ENCODE data around the gene KIAA0753.

The KIAA0753 gene

DNA sequence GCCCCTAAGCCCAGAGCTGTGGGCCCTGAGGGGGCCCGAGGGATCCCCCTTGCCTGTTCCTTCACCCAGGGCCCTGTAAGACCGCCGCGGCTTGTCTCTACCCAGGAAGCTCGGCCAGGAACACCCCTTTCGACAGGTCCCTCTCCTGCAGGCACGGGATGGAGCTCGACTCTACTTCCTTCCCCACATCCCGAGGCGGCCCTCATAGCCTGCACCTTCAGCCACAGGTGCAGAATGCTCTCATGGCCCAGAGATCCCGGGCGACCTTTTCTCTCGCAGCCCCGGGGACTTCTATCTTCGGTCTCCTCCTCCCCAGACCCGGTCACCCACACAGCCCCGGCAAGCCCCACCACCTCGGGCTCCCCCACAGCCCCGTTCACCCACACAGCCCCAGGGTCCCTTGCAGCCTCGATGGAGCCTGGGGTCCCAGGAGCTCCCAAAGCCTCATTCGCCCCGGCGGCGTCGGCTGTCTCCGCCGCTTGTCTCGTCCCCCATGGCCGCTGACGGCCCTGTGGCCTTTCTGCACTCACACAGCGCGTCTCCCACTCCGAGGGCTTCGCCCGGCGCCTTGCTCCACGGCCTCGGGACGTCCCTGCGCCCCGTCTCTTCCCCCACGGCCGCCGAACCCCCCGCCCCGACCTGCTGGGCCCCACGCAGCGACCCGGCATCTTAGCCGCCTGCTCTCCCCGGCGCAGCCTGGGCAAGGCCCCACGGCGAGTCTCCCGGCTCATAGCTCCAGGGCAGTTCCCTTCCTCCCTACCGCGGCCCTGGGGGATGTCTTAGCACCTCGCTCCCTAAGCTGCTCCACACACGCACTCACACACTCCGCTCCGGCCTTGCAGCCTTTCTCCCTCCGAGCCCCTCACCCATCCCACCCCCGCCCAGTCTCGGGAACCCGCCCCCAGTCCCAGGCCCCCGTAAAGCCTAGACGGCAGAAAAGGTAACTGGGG, 650 bp downstream of the KIAA0753 start:
- DNase-seq, result no peak

DNA sequence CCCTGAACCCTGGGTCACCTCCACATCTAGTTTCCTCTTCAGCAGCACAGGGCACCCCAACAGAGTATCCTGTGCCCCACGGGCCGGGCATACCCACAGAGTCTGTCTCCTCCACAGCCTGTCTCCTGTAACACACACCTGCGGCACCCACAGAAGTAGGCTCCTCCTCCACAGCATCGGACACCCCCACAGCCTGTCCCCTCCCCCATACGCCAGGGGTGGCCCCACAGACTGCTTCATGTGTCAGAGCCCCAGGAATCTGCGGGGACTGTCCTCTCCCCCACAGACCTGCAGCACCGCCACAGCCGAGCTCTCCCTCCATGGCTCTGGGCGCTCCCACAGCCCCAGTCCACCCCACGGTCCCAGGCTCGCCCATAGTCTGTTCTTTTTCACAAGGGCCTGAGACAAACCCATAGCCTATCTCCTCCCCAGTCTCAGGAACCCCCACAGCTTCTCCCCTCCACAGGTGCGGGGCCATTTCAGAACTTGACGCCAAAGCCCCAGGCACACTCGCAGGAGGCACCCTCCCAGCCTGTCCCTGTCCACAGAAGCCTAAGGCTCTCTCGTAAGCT, 1.4 kb downstream of the KIAA0753 start:
- no peak for DNase-seq

DNA sequence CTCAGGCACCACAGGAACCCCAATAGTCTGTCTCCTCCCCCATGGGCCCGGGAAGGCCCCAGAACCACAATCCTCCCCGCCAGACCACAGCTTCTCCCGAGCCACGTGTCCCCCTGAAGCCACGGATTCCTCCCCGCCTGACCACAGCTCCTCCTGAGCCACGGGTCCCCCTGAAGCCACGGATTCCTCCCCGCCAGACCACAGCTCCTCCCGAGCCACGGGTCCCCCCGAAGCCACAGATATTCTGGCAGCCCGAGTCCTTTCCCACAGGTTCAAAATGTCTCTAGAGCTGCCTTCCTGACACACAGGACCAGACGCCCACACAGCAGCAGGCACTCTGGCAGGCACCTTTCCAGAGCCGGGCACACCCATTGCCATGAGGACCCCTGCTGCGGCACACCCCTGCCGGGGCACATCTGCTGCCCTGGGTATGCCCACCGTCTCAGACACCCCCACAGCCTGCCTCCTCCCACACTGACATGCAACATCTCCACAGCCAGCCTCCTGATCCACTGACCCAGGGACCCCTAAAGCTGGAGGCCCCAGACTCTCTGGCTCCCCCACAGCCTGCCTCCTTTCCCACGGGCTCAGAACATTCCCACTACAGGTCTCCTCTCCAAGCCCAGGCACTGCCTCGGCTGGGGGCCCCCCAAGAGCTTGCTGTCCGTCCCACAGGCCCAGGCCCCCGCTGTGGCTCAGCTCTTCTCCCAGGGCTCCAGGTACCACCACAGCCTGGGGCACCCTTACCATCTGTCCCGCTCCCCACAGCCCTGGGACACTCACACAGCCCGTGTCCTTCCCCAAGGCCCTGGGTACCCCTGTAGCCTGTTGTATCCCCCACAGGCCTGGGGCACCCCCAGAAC, 2.2 kb downstream of the KIAA0753 start:
- no peak for DNase-seq

DNA sequence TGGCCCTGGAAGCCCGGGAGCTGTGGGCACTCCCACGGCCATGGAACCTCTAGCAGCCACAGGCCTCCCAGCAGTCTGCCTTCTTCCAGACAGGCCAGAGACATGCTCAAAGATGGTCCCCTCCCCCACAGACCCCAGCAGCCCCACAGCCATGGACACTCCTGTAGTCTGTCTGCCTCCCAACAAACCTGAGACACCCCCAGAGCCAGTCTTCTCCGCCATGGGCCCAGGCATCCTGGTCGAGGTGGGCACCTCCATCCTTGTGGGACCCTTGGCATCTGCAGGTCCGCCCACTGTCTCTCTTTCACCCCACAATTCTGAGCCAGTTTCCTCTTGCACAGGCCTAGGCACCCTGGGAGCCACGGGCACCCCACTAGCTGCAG, 3.1 kb downstream of the KIAA0753 start:
- no peak for DNase-seq

DNA sequence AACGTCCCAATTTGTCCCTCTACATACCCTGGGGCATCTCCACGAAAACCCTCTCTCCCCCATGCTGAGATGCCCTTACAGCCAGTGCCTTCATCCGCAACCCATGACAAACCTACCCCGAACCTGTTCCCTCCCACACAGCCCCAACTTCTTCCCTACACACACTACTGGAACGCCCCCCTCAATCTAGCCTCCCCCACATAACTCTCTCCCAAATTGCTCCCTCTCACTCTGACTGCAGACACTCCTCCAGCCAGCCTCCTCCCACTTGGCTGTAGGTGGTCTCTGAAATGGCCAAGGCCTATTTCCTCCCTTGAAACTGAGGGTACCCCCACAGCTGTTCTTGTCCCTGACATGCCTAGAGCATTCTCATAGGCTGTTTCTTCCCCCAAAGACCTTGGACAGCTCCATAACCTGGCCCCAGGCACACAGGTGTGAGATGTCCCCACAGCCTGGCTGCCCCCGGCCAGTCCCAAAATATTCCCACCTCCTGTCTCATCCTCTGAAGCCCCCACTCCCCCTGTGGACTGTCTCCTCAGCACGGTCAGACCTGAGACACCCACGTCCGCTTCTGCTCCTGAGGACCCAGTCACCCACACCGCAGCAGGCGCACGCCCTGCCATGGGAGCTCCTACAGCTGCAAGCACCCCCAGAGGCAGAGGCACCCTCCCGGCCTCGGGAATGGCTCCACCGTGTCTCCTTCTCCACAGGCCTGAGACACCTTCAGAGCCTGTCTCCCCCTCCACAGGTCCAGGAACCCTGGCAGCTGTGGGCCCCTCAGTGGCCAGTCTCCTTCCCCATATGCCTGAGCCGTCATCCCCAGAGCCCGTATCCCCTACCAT, 3.7 kb downstream of the KIAA0753 start:
- no peak for DNase-seq

DNA sequence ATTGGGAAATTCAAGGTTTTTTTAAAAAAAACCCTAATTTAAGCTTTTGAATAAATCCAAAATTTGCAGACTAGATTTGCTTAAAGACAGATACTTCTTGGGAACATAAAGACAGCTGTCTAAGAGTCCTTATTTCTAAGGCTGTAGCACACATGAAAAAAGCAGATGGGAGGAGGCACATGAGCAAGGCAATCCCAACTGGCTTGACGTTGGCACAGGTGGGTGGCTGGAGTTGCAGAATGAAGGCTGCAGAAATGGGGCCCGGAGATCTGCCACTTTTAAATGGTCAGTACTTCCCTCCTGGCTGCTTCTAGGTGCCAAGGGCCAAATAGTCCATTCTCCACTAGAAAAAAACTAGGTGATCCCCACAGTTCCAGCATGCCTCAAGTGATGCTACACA, 4.4 kb downstream of the KIAA0753 start:
- DNase-seq, result no peak

DNA sequence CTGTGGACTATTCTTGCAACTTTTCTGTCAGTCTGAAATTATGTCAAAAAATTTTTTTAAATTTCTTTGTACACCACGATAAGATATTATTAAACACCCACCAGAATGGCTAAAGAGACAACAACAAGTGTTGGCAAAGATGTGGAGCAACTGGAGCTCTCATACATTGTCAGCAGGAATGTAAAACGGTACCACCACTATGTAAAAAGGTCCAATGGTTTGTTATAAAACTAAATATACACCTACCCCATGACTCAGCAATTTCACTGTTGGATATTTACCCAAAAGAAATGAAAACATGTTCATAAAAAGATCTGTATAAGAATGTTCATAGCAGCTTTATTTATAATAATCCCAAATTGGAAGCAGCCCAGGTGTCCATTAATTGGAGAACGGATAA, 7.2 kb downstream of the KIAA0753 start:
- no peak for DNase-seq

DNA sequence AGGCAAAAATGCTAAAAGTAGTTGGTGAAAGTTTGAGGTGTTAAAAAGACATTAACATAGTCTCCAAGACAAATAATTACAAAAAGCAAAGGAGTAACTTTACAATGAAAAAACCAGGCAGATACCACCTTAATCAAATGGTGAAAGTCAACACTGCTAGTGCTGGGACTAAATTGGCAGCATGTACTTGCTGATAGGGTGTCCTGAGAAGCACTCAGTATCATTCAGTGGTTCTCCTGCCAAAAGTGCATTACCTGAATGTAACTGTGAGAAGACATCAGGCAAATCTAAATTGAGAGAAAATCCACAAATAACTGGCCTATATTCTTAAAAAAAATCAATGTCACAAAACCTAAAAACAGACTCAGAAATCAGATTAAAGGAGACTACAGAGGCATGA, 8.0 kb downstream of the KIAA0753 start:
- no peak for DNase-seq

DNA sequence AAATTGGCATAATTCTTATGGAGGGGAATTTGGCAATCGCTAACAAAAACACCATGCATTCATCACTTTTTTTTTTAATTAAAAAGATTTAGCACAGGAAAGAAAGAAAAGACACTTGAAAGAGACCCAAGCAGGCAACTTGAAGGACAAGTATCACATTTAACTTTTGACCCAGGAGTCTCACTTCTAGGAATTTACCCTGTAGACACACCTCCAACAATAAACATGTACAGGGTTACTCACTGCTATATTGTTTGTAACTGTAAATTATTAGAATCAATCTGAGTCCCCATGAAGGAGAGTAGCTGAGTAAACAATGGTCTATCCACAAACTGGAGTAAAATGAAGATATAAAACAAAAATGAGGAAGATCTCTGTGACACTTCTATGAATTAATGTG, 10.1 kb downstream of the KIAA0753 start:
- no peak for DNase-seq

DNA sequence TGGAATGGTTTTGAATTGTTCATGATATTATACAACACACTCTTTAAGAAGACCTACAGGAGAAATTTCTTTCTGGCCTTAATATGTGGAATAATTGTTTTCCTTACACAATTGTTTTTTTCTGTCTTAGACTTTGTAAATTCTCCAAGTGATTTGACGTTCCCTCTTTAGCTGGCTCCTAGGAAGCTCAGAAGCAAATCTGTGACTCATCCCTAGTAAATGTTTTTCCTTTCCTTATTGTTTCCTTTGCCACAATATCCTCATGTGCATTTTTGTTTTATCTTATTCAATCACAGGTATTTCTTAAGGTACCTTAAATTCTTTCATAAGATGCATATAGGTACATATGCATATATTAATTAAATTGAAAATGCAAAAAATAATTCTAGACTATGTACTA, 13.5 kb downstream of the KIAA0753 start:
- no peak for DNase-seq

DNA sequence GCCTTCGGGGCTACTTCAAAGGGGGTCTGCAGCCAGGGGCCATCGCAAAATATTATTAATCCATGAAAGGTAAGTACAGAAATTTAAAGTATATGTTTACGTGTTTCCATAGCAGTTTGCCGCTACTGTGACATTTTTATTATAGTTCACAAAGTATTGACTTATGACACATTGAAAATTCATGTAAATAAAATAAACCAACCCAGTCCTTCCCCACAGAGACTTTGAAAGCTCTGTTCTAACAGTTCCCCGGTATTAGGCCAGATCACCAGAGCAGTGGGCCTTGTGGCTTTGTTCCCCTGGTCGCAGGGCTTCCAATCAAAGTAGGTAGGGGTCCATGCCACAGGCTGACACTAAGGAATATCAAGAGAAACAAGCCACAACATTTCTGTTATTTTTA, 13.9 kb downstream of the KIAA0753 start:
- DNase-seq, result no peak

DNA sequence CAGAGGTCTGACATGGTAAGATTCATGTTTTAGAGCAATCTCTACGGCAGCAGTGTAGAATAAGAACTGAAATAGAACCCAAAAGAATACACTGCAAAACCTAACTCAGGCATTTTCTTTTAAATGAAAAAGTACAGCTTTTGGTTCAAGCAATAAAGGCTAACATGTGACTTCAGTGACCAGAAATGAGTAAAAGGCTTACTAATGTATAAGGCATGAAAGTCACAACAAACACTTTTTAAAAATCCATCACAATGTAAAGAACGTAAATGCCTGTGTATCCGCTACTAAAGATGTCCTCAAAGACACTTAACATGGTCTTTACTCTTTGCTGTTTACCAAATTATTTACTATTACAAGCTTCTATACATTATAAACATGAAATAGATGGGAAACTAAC, 16.6 kb downstream of the KIAA0753 start:
- DNase-seq, result no peak

DNA sequence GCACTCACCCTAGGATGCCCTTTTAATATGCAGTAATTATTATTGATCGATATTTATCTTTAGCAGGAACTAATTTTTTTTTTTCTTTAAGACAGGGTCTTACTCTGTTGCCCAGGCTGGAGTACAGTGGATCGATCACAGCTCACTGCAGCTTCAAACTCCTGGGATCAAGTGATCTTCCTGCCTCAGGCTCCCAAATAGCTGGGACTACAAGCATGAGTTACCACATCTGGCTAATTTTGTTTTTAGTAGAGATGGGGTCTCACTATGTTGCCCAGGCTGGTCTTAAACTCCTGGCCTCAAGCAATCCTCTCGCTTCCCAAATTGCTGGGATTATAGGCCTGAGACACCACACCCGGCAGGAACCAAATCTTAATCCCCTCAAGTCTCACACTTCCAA, 29.3 kb downstream of the KIAA0753 start:
- DNase-seq, result no peak

DNA sequence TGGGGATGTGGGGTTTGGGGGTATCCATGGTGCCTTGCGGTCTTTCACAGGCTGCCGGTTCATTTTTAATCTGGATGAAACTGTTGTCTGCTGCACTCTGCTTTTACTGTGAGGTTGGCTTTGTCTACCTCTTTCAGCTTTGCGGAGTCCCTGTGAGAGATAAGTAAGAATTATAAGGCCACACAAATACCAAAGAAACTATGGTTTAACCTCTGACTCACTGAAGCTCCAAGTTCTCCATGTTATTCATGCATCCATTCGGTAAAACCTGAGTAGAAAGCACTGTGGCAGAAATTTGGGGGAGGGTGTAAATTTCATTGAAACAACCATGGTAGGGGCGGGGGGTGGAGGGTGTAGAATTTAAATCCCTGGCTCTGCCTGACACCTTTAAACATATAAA, 30.5 kb downstream of the KIAA0753 start:
- DNase-seq, result no peak

DNA sequence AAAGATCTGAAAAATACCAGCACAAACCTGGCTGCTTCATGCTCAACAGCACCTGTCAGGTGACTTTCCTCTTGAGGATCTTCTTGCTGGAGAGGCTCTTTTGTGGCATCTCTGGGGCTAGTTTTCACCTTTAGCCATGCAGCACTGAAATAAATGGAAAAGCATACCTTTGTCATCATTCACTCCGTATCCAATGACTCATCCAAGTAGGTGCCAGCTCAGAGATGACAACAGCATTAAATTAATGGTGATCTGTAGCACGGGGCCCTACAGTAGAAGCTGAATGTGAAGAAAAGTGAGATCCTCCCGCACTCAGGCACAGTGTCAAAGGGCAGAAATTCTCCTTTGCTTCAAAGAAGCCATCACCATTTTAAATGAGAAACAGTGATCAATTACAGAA, 32.2 kb downstream of the KIAA0753 start:
- DNase-seq, result no peak

DNA sequence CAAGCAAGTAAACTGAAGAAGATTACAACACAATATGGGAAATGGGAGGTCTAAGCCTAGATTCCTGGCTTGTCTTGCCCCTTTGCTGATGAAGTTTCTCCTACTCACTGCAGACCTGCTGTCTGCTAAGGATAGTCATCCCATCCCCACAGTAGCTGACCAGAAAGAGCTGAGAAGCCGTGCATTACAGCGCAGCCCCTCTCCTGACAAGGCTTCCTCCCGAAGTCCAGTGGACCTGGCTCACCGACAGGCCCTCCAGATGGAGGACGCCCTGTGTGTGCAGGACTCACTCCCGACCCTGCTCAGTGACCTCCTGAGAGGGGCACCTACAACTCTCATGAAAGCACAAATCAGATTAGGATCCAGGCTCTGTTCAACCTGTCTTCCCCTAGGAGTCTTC, 35.4 kb downstream of the KIAA0753 start:
- no peak for DNase-seq

DNA sequence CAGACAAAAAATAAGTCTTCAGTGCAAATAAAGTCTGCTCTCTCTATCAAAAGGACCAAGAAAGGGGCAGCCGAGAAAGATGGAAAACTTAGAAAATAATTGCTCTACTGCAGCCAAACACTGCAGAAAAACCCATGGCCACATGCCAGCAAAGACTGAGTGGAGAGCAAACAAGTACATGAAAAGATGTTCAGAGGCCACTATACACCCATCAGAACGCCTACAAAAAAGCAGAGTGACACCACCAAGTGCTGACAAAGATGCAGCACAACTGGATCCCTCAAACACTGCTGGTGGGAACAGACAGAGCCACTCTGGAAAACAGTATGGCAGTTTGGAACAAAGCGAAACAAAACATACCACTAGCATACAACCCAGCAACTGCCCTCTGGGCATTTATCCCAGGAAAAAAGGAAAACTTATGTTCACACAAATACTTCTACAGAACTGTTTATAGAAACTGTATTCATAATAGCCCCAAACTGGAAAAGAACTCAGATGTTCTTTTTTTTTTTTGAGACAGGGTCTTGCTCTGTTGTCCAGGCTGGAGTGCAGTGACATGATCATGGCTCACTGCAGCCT, 36.7 kb downstream of the KIAA0753 start:
- no peak for DNase-seq

DNA sequence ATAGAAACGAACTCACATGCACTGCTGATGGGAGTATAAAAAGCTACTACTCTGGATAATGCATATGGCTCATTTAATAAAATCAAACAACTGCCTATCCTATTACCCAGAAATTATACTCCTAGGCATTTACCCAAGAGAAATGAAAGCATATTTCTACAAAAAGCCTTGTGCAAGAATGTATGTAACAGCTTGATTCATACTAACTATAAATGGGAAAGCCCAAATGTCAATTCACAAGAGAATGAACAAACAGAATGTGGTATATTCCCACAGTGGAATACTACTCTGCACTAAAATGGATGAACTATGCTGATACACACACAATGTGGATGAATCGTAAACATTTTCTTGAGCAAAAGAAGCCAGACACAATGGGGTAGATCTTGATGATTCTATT, 38.4 kb downstream of the KIAA0753 start:
- DNase-seq, result no peak

DNA sequence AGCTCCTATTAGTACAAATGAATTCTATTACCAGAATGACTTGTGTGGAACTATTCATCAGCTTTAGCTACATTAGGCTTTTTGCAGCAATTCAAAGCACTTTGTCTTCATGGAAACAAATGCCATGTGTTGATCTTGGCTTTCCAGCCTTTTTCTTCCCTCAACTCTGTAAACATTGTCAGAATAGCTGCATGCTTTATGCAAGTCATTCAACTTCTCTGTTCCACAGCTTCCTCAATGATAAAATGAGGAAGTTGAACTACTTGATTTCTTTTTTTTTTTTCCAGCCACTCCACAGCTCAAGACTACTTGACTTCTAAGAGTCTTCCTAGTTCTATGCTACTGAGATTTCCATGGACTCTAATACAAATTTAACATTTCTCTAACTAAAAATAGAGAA, 41.1 kb downstream of the KIAA0753 start:
- no peak for DNase-seq

DNA sequence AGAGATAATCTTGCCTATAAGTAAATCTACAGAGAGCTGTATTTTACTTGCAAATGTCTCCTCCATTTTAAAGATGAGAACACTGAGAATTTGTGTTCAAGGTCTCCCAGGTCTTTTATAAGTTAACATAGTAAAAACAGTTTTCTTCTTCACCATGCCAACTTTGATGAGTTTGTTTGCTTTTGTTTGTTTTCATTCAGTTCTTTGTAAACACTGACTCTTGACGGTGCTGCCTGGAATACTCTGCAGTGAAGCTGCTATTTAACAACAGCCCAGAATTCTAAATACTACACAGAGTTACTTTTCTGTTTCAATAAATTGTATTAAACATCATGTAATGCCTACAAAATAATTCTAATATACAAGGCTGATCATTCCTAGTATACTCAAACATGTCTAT, 42.8 kb downstream of the KIAA0753 start:
- peak; percentile 60 for DNase-seq

DNA sequence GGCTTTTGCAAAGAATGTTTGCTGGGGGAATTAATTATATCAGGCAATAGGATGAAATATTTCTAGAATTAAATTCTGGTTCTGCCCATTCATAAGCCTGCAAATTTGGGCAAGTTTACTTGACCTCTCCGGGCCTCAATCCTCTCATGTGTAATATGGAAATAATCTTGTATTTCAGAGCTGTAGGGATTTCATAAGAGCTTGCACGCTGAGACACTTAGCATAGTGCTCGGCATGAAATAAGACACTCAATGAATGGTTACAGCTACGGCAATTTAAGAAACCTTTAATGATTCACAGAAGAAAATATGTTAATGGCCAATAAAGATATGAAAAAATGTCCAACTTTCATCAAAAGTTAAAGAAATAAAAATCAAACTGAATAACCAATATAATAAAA, 43.6 kb downstream of the KIAA0753 start:
- peak; percentile 35 for DNase-seq

DNA sequence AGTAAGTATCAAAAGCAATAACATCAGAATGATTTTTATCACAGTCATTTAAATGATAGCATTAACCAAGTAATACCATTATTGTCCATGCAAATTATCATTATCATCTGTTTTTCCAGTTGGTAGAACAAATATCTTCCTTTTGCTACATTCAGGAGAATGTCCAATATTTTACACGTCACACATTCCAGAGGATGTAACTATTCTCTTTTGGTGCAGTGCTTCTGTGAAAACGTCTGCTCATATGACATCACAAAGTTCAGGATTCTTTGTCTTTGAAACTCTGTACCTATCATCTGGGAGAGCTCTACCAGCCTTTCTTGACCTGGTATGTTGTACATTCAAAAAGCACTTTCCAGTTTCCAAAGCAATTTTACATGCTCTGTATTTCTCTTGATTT, 44.0 kb downstream of the KIAA0753 start:
- no peak for DNase-seq
